NCI-H1092 (cell line): ENCODE data around the gene KLF9.

ENCODE experiments used
- DNase-seq: peaks from one replicate; lab custom pipeline; 2025; lab: John Stamatoyannopoulos, UW

The KLF9 gene

DNA sequence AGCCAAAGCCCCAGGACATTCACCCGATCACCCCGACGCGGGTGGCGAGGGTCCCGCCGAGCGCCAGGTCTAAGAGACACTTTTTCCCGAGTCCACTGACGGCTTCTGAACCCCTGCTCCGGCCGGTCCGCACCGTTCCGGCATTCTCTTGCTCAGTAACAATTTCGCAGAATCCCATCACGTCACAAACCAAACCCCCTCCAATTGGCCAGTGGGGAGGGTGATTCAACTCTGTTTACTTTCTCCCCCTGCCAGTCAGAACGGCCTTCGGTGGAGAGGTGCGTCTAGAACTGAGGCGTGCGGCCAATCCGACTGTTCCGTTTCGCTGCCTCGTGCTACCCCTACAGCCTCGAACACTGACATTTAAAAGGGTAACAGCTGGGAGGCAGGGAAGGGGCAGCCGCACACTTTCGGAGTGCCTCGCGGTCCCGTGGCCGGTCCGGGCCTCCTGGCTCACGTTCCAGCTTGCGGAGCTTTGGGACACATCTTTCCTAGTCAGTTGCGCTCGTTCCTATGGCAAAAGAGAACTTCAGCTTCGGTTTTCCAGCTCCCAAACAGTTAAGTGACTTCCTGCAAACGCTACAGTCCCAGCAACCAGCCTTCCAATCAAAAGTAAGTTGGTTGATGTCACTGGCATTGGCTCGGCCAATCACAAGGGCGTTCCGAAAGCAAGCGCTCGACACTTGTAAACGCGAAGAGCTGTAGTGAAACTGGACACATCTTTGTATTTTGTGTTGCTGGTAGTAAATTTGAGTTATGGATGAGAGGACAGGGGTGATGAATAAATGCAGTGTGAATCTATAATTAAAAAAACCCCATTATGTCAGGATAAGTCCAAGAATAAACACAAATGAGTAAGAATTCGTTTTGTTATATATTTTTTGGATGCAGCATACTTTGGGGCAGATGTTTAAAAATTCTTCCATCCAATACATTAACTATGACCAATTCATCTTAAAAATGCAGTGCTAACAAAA, at the start of gene KLF9:
Gene KLF9, minus strand, starts transcription at position 859 of the 977 bp plus-strand sequence. CDS start 1,294 bp downstream, outside the sequence.
- peak; percentile 75 for DNase-seq

GRCh38 chr9:70463877-70464276, 49.4 kb upstream of the KLF9 start:
- DNase-seq: no peak

DNA sequence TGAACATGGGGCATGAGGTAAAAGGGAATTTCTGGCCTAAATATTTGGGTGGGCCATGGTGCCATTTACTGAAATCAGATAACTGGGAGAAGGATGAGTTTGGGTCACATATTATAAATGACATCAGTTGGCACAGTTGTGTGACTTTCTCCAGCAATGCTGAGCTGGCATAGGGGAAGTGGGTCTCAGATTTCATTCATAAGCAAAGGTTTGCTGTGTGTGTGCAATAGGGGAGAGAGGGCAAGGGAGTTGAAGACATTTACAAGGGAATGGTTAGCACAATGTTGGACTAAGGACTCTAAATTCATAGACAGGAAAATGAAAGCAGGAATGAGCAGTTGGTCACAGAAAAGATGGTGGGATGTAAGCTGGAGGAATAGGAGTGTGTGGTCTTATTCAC, 47.8 kb upstream of the KLF9 start:
- DNase-seq: no peak

GRCh38 chr9:70457235-70457634, 42.8 kb upstream of the KLF9 start:
- DNase-seq: no peak

GRCh38 chr9:70455993-70456704, 41.7 kb upstream of the KLF9 start:
- DNase-seq: no peak

GRCh38 chr9:70452365-70452764, 37.9 kb upstream of the KLF9 start:
- DNase-seq: no peak

GRCh38 chr9:70451765-70452164, 37.3 kb upstream of the KLF9 start:
- no peak for DNase-seq

- no peak for DNase-seq
Observed at GRCh38 chr9:70450738-70451137, 36.3 kb upstream of the KLF9 start.

GRCh38 chr9:70449461-70449860, 35.0 kb upstream of the KLF9 start:
- DNase-seq: no peak

DNA sequence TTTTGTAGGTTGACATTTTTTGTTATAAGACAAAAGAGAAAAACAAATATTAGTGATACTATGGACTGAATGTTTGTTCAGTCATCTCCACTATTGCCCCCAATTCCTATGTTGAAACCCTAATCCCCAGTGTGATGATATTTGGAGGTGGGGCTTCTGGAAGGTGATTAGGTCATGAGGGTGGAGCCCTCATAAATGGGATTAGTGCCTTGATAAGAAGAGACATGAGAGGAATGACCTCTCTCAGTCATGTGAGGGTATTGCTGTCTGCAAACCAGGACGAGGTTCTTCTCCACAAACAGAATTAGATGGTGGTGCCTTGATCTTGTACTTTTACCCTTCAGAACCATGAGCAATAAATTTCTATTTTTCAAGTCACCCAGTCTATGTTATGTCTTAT, 34.5 kb upstream of the KLF9 start:
- DNase-seq: no peak

- DNase-seq: no peak
Observed at GRCh38 chr9:70444904-70445303, 30.4 kb upstream of the KLF9 start.

DNA sequence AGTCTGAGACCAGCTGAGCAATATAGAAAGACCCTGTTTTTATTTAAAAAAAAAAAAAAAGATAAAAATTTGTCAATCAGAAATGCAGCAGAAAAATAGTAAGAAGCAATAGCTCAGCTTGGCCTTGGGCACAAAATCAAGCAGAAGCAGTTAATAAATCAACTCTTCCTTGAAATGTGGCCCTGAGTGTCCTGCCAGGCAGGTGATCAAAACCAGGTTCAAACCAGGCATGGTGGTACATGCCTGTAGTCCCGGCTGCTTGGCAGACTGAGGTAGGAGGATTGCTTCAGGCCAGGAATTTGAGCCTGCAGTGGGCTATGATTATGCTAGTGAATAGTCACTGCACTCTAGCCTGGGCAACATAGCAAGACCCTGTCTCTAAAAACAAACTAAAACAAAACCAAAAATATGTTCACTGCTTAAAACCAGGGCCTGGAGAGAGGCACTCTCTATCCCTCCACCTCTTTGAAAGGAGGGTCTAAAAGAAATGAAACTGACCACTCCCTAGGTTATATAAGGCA, 27.9 kb upstream of the KLF9 start:
- no peak for DNase-seq

GRCh38 chr9:70441622-70442021, 27.2 kb upstream of the KLF9 start:
- DNase-seq: no peak

GRCh38 chr9:70439991-70440706, 25.7 kb upstream of the KLF9 start:
- no peak for DNase-seq

DNA sequence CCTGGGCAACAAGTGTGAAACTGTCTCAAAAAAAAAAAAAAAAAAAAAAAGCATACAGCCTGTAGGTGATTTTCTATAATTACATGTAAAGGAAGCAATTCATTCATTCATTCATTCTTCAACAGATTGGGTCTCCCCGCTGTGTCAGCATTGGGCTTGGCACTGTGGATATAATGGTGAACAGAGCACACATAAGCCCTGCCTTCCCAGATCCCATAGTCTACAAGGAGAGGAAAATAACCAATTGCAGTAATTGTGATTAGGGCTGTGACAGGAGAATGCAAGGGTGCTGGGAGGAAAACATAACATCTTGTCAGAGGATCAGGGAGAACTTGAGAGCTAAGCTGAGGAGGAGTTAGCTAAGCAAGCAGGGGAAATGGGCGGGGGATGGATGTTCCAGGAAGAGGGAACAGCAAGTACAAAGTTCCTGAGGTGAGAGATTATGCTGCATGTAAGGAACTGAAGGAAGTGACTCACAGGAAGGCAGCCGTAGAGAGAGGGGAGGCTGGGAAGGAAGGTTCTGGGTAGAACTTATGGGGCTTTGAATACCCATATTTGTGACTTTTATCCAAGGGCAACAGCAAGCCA, 24.0 kb upstream of the KLF9 start:
- DNase-seq: no peak

DNA sequence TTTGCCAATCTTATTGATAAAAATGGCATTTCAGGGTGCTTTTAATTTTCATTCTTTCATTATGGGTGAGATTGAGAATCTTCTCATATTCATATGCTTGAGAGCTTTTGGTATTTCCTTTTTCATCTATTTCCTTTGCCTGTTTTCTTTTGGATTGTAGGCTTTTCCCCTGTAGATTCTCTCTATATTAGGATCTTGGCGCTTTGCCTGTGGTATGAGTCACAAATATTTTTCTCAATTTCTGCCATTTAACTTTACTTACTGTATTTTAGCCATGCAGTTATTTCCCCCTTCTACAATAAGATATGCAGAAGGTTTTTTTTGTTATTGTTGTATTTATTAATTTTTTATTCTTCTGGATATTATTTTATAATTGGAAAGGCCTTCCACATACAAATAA, 21.5 kb upstream of the KLF9 start:
- no peak for DNase-seq

GRCh38 chr9:70429899-70430298, 15.4 kb upstream of the KLF9 start:
- no peak for DNase-seq

GRCh38 chr9:70428781-70429180, 14.3 kb upstream of the KLF9 start:
- DNase-seq: no peak

- no peak for DNase-seq
Observed at GRCh38 chr9:70427161-70427945, 12.9 kb upstream of the KLF9 start.

- no peak for DNase-seq
Observed at GRCh38 chr9:70425192-70425591, 10.7 kb upstream of the KLF9 start.
